GM23338 (cell line): ENCODE results near the gene TNNT2. TPM values are rescaled to one million over a fixed set of nuclear protein-coding genes. Genes with fewer than 3 reads are reported as not detected.

Experiments
- ATAC-seq: fragments of 200-7000 bp; cut with Tn5 transposase; 3 replicates; pipeline ENCODE4 v1.9.1; 2020
- DNase-seq: peaks from one replicate; pipeline ENCODE4 v3.0.0-alpha.2; 2015; ENCODE audit warnings: low spot score
- H2AFZ ChIP-seq: fragments of 200-600 bp; sonication (generic); 2 replicates; pipeline ENCODE4 v1.8.0; 2016; ENCODE audit warnings: antibody characterized with exemption, mild to moderate bottlenecking, moderate library complexity
- H3F3A ChIP-seq: fragments of 200-600 bp; sonication (generic); replicated peaks from 2 replicates; pipeline ENCODE4 v1.8.0; 2017; ENCODE audit warnings: antibody characterized with exemption, mixed run types, low read depth
- H3K27ac ChIP-seq: fragments of 200-600 bp; sonication (generic); 2 replicates; pipeline ENCODE4 v1.6.1; 2016; ENCODE audit warnings: low read depth
- H3K27me3 ChIP-seq: fragments of 200-600 bp; sonication (generic); 2 replicates; pipeline ENCODE4 v1.8.0; 2016; ENCODE audit warnings: mild to moderate bottlenecking, mixed run types, moderate library complexity; ENCODE audit not compliant: insufficient read depth
- H3K36me3 ChIP-seq: fragments of 200-600 bp; sonication (generic); 2 replicates; pipeline ENCODE4 v1.8.0; 2016; ENCODE audit warnings: mild to moderate bottlenecking; ENCODE audit not compliant: insufficient read depth
- H3K4me1 ChIP-seq: fragments of 200-600 bp; sonication (generic); 2 replicates; pipeline ENCODE4 v1.8.0; 2016; ENCODE audit warnings: mild to moderate bottlenecking, moderate library complexity; ENCODE audit not compliant: insufficient read depth
- H3K4me2 ChIP-seq: fragments of 200-600 bp; sonication (generic); 2 replicates; pipeline ENCODE4 v1.7.1; 2017; ENCODE audit warnings: mixed run types
- H3K4me3 ChIP-seq: fragments of 200-600 bp; sonication (generic); 2 replicates; pipeline ENCODE4 v1.6.1; 2016; ENCODE audit warnings: mixed run types
- H3K79me2 ChIP-seq: fragments of 200-600 bp; sonication (generic); replicated peaks from 2 replicates; pipeline ENCODE4 v1.8.0; 2017; ENCODE audit warnings: mild to moderate bottlenecking; ENCODE audit not compliant: insufficient read depth
- H3K9me2 ChIP-seq: fragments of 200-600 bp; sonication (generic); 2 replicates; pipeline ENCODE4 v1.8.0; 2017; ENCODE audit not compliant: insufficient read depth
- H4K20me1 ChIP-seq: fragments of 200-600 bp; sonication (generic); replicated peaks from 2 replicates; pipeline ENCODE4 v1.8.0; 2017; ENCODE audit warnings: mild to moderate bottlenecking; ENCODE audit not compliant: insufficient read depth
- H3K27ac Mint-ChIP-seq: 2 replicates; pipeline ENCODE4 v1.8.0; 2020; ENCODE audit warnings: inconsistent platforms, mild to moderate bottlenecking, moderate library complexity, mixed read lengths
- H3K27me3 Mint-ChIP-seq: 3 replicates; pipeline ENCODE4 v1.8.0; 2022; ENCODE audit warnings: low read depth, mild to moderate bottlenecking, moderate library complexity, mixed read lengths, inconsistent platforms; ENCODE audit not compliant: insufficient read depth, poor library complexity
- H3K36me3 Mint-ChIP-seq: 3 replicates; pipeline ENCODE4 v1.8.0; 2021; ENCODE audit warnings: low read depth, mild to moderate bottlenecking, inconsistent platforms, moderate library complexity, mixed read lengths
- H3K4me1 Mint-ChIP-seq: 3 replicates; pipeline ENCODE4 v1.8.0; 2020; ENCODE audit warnings: mild to moderate bottlenecking, inconsistent platforms, mixed read lengths
- H3K4me3 Mint-ChIP-seq: 3 replicates; pipeline ENCODE4 v1.8.0; 2021; ENCODE audit warnings: moderate library complexity, mild to moderate bottlenecking, inconsistent platforms, mixed read lengths
- H3K9me3 Mint-ChIP-seq: 3 replicates; pipeline ENCODE4 v1.8.0; 2020; ENCODE audit warnings: moderate library complexity, mild to moderate bottlenecking, inconsistent platforms, mixed read lengths
- CREB1 ChIP-seq: fragments of 250-450 bp; sonication (Bioruptor Pico); IDR thresholded peaks from 2 replicates; pipeline ENCODE4 v1.5.0; 2020; ENCODE audit warnings: low read depth, mild to moderate bottlenecking, moderate library complexity
- CTCF ChIP-seq, 2 experiments: fragments of 200-600 bp in 1 of 2; sonication (generic) in 1 of 2; conservative IDR thresholded peaks; 2 replicates each; pipeline versions ENCODE4 v1.5.1 to v1.6.1; 2016 to 2017; ENCODE audit warnings: antibody characterized with exemption in 2 of 2, low read depth in 2 of 2, mild to moderate bottlenecking in 2 of 2, moderate library complexity in 1 of 2
- ETS1 ChIP-seq: IDR thresholded peaks from 2 replicates; pipeline ENCODE4 v1.6.1; 2016; ENCODE audit warnings: antibody characterized with exemption
- EZH2 ChIP-seq: fragments of 200-600 bp; sonication (generic); IDR thresholded peaks from one replicate; pipeline ENCODE4 v1.8.0; 2017; ENCODE audit warnings: antibody characterized with exemption, mild to moderate bottlenecking, low read depth; ENCODE audit not compliant: unreplicated experiment
- EZH2phosphoT487 ChIP-seq: fragments of 200-600 bp; sonication (generic); IDR thresholded peaks from one replicate; pipeline ENCODE4 v1.8.1; 2018; ENCODE audit warnings: antibody characterized with exemption; ENCODE audit not compliant: unreplicated experiment
- JUNB ChIP-seq: IDR thresholded peaks from one replicate; pipeline ENCODE4 v1.6.1; 2016; ENCODE audit warnings: antibody characterized with exemption; ENCODE audit not compliant: unreplicated experiment
- NANOG ChIP-seq: IDR thresholded peaks from 2 replicates; pipeline ENCODE4 v1.6.1; 2016; ENCODE audit warnings: antibody characterized with exemption, borderline replicate concordance
- POLR2AphosphoS5 ChIP-seq: IDR thresholded peaks from 2 replicates; pipeline ENCODE4 v1.6.1; 2016; ENCODE audit warnings: antibody characterized with exemption, low read depth
- REST ChIP-seq: IDR thresholded peaks from one replicate; pipeline ENCODE4 v1.6.1; 2018; ENCODE audit warnings: antibody characterized with exemption; ENCODE audit not compliant: unreplicated experiment
- STAT1 ChIP-seq: IDR thresholded peaks from one replicate; pipeline ENCODE4 v1.6.1; 2016; ENCODE audit warnings: antibody characterized with exemption; ENCODE audit not compliant: unreplicated experiment
- ZNF114 ChIP-seq: fragments of 250-450 bp; sonication (Bioruptor Pico); IDR thresholded peaks from 2 replicates; pipeline ENCODE4 v1.5.0; 2020; ENCODE audit warnings: mild to moderate bottlenecking, moderate library complexity
- ZNF331 ChIP-seq: fragments of 250-450 bp; sonication (Bioruptor Pico); IDR thresholded peaks from 2 replicates; pipeline ENCODE4 v1.5.0; 2020; ENCODE audit warnings: low read depth, mild to moderate bottlenecking, moderate library complexity
- ZNF462 ChIP-seq: fragments of 250-450 bp; sonication (Bioruptor Pico); IDR thresholded peaks from 2 replicates; pipeline ENCODE4 v1.5.0; 2020; ENCODE audit warnings: mild to moderate bottlenecking, moderate library complexity
- polyA plus RNA-seq: library from polyadenylated mRNA; unstranded; fragments of >200 nt; fragmentation: Nextera tagmentation; extraction: Ambion mirVana; gene quantifications from 2 replicates; pipeline ENCODE4 v1.2.1, GENCODE V29; 2016
- total RNA-seq: library from RNA; depleted of rRNA; stranded (reverse); fragments of >200 nt; shearing (Covaris generic); gene quantifications from 2 replicates; pipeline ENCODE4 v1.2.3, GENCODE V29; 2014

TNNT2 gene
- total and polyA plus RNA-seq, 2 experiments from 2014 or later, result 7.5 to 19.1 TPM

- no peak for DNase-seq
- TF ChIP-seq STAT1 (no peak), ZNF331 (no peak), REST (no peak), CTCF (conservative IDR thresholded peaks at IDR 0.05; ENCODE audit: low read depth in 2 of 2) (no peak), EZH2 (no peak), ZNF462 (no peak), JUNB (no peak), POLR2AphosphoS5 (no peak), ZNF114 (CRISPR knock-in tag) (no peak), ETS1 (no peak), NANOG (no peak), EZH2phosphoT487 (no peak), CREB1 (CRISPR knock-in tag) (no peak)
- peaks cover 28% of the 10 kb centered on the region for H3K27me3 ChIP-seq
- no peaks in the 10 kb centered on the region for H4K20me1 ChIP-seq
- H2AFZ ChIP-seq, result no peak overlapping the region
- Mint-ChIP-seq H3K9me3 (no peaks in the 10 kb centered on the region), H3K27ac (no peak overlapping the region), H3K27me3 (peaks cover 29% of the 10 kb centered on the region), H3K4me3 (peak overlapping the region; percentile 73), H3K4me1 (peaks cover 39% of the 10 kb centered on the region), H3K36me3 (no peaks in the 10 kb centered on the region; the same call in 2 of the 3 replicates)
- H3F3A ChIP-seq, result 0 out of 2 replicates have a peak, but pooled peaks cover 5% of the 10 kb centered on the region
- peaks cover 26% of the 10 kb centered on the region for H3K4me1 ChIP-seq
- H3K36me3 ChIP-seq, result no peaks in the 10 kb centered on the region
- no peak for ATAC-seq
- no peaks in the 10 kb centered on the region; the same call in 1 of the 2 replicates for H3K79me2 ChIP-seq
- H3K9me2 ChIP-seq, result no peaks in the 10 kb centered on the region
- peak overlapping the region; percentile 97 for H3K4me2 ChIP-seq
- peak overlapping the region; percentile 81; the same call in 1 of the 2 replicates for H3K4me3 ChIP-seq
- no peak overlapping the region for H3K27ac ChIP-seq
Measured at GRCh38 chr1:201397675-201398074, 20.2 kb upstream of the TNNT2 start.
